ENCODE data around the gene PPP1R27. TPM values are rescaled to one million over a fixed set of nuclear protein-coding genes. Genes with fewer than 3 reads are reported as not detected.

PPP1R27 gene
- polyA plus RNA-seq, 2 of the 4 experiments (the other 2 are of a cell fraction): 0.09 TPM; not detected in 1

- ChIA-PET POLR2A (interaction anchor here (0.6 to 1.1 kb wide), 10 partner anchors 8 to 144 kb away, joined by 3 to 11 read pairs (median 4); partner anchors contain the start of gene MCRIP1), CTCF (interaction anchor here (1.1 to 2.6 kb wide), 6 partner anchors 9 to 158 kb away, joined by 3 to 15 read pairs (median 4); partner anchors contain the start of gene MCRIP1)
- FAIRE-seq (no peak), ATAC-seq (peak in 1 of 2 experiments; percentile 85; a peak in 3 of 6 replicates), DNase-seq (ENCODE audit: low read depth in 1 of 2, low spot score in 1 of 2) (no peak)
- WGBS (ENCODE audit: missing lambda C conversion rate): under 1% methylated on average over 29 of the region's 95 CpGs
- peak within 1 kb of the TSS; percentile 89 for H3K4me2 ChIP-seq
- TF ChIP-seq MAZ (IDR thresholded peaks at IDR 0.05; ENCODE audit: borderline replicate concordance, low read depth, low read length): peak; percentile 30; the same call in 1 of the 2 replicates
- TF ChIP-seq PHF8 (IDR thresholded peaks at IDR 0.05; ENCODE audit: borderline replicate concordance, low read depth): peak; percentile 98
- TF ChIP-seq SMC3 (IDR thresholded peaks at IDR 0.05): 0 out of 3 replicates have a peak, but pooled peaks have one; percentile 13
- peak; percentile 99 for TF ChIP-seq POLR2A (IDR thresholded peaks at IDR 0.05; ENCODE audit: low read length)
- no peak for TF ChIP-seq FOXS1 (CRISPR knock-in tag; IDR thresholded peaks at IDR 0.05)
- peak; percentile 20 to 62; a peak in 3 of 5 replicates for TF ChIP-seq JUN (IDR thresholded peaks at IDR 0.05)
- TF ChIP-seq BCL3 (IDR thresholded peaks at IDR 0.05): peak; percentile 94; the same call in 2 of the 3 replicates
- no peak for TF ChIP-seq CBX2 (IDR thresholded peaks at IDR 0.05; ENCODE audit: borderline replicate concordance, low read depth)
- no peaks in the 10 kb centered on the region for H3K9me3 ChIP-seq
- peak within 1 kb of the TSS; percentile 94 to 96 for H3K27ac ChIP-seq
- H3K4me3 ChIP-seq: peak within 1 kb of the TSS; percentile 88
- peaks cover 35% of the 10 kb centered on the region for H3K4me1 ChIP-seq
Observed at GRCh38 chr17:81859906-81860755, 25.3 kb upstream of the PPP1R27 start, which contains the start of gene P4HB. Gene P4HB, minus strand, starts transcription at chr17:81860535. Its CDS starts 64 bp downstream, at chr17:81860471.

- FAIRE-seq (no peak), ATAC-seq (no peak), DNase-seq (ENCODE audit: low read depth in 1 of 2, low spot score in 1 of 2) (no peak)
- peak overlapping the region; percentile 94 to 96 for H3K27ac ChIP-seq
- peaks cover 35% of the 10 kb centered on the region for H3K4me1 ChIP-seq
- peak overlapping the region; percentile 87 for H3K4me2 ChIP-seq
- ChIA-PET CTCF (interaction anchor here (0.7 to 2.6 kb wide), 8 partner anchors 10 to 157 kb away, joined by 3 to 15 read pairs (median 4); partner anchors contain the start of genes MCRIP1 and MRPL12), POLR2A (interaction anchor here (0.6 to 1.0 kb wide), 2 partner anchors 25 to 64 kb away, joined by 3 to 5 read pairs; no protein-coding TSS in a partner anchor)
- WGBS (ENCODE audit: missing lambda C conversion rate): 64% methylated on average over 23 of the region's 23 CpGs
- TF ChIP-seq SMC3 (IDR thresholded peaks at IDR 0.05) (no peak), RFX5 (IDR thresholded peaks at IDR 0.05) (no peak), FOSL2 (IDR thresholded peaks at IDR 0.05) (no peak), FOSL2 (CRISPR knock-in tag; IDR thresholded peaks at IDR 0.05) (no peak), ZSCAN20 (CRISPR knock-in tag; IDR thresholded peaks at IDR 0.05) (no peak), TFCP2L1 (CRISPR knock-in tag; IDR thresholded peaks at IDR 0.05) (no peak), HMGXB4 (CRISPR knock-in tag; IDR thresholded peaks at IDR 0.05; ENCODE audit: borderline replicate concordance) (no peak), BHLHE40 (IDR thresholded peaks at IDR 0.05; ENCODE audit: low read depth, low read length) (no peak)
- peak overlapping the region; percentile 88 for H3K4me3 ChIP-seq
- no peaks in the 10 kb centered on the region for H3K9me3 ChIP-seq
Observed at GRCh38 chr17:81858967-81859905, 24.4 kb upstream of the PPP1R27 start.

Measured in A549 (cell line).